ENCODE measurements around the gene UNC93B1.
"Not testable (repeated sequence)": the region's sequence is repeated elsewhere in the genome, so short reads cannot be mapped to it uniquely, and the experiment has no call there.

The UNC93B1 gene

DNA sequence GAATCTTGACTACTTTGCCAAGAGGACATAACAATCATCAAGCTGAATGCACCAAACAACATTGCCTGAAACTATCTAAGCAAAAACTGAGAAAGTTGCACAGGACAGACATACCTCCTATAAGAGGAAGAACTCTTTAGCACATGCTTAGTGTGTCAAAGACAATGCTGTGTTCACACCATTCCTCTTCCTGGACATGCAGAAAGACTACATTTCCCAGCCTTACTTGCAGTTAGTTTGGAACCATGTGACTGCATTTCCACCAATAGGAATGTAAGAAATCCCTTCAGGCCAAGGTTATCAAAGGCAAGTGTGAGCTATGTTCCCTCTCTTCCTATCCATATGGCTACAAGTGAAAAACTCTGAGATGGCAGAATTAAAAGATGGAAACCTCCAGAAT is 39.2 kb downstream of the UNC93B1 start:
- DNase-seq; in situ Hi-C loops (cut with MboI; ENCODE audit: low pct_unique_long_range_greater_than_20kb, low sequenced_read_pairs): not testable (repeated sequence)

GRCh38 chr11:67963879-67964278 is 40.0 kb downstream of the UNC93B1 start:
- DNase-seq; in situ Hi-C loops (cut with MboI; ENCODE audit: low pct_unique_long_range_greater_than_20kb, low sequenced_read_pairs): not testable (repeated sequence)

DNA sequence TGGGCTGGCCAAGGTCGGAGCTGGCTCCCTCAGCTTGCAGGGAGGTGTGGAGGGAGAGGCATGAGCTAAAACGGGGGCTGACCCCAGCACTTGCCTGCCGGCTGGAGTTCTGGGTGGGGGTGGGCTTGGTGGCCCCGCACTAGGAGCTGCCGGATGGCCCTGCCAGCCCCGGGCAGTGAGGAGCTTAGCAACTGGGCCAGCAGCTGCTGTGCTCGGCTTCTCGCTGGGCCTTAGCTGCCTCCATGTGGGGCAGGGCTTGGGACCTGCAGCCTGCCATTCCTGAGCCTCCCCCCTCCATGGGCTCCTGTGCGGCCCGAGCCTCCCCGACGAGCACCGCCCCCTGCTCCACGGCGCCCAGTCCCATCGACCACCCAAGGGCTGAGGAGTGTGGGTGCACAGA is 40.7 kb downstream of the UNC93B1 start:
- DNase-seq; in situ Hi-C loops (cut with MboI; ENCODE audit: low pct_unique_long_range_greater_than_20kb, low sequenced_read_pairs): not testable (repeated sequence)

DNA sequence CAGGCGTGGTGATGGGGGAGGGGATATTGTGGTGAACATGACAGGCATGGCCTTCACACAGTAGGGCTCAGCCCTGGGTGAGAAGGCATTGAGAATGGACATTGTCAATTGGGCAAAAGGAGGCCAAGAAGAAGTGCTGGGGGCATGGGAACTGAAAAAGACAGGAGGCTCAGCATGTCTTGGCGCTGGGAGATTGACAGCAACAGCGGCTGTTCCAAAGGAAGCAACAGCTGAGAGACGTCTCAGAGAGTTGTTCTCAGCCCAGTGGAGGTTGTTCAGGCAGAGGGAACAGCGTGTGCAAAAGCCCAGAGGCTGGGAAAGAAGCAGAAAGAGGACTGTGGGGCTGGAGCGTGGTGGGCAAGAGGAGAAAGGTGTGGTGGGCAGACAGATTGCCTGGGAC is 47.7 kb downstream of the UNC93B1 start:
- in situ Hi-C loops (cut with MboI; ENCODE audit: low pct_unique_long_range_greater_than_20kb, low sequenced_read_pairs); DNase-seq: not testable (repeated sequence)

GRCh38 chr11:67955461-67956007 is 48.4 kb downstream of the UNC93B1 start:
- in situ Hi-C loops (cut with MboI; ENCODE audit: low pct_unique_long_range_greater_than_20kb, low sequenced_read_pairs) = not testable (repeated sequence)
- DNase-seq = peak; percentile 73

DNA sequence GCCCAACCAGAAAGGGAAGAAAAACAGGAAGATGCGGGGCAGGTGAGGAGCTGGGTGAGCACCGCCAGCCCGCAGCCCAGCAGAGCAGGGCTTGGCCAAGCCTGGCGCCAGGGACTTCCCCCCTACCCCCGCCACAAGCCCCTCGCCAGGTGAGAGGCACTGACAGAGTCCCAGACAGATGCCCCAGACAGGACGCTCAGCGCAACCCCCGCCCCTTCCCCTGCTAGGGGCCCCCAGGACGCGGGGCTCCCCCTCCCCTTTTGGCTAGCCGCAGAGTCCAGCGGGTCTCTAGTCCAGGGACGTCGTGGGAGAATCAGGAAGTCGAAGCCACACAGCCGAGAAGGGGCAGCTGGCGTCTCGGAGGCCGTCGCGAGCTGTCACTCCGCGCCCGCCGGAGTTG is 48.9 kb downstream of the UNC93B1 start:
- DNase-seq; in situ Hi-C loops (cut with MboI; ENCODE audit: low pct_unique_long_range_greater_than_20kb, low sequenced_read_pairs): not testable (repeated sequence)

GRCh38 chr11:67954251-67954650 is 49.6 kb downstream of the UNC93B1 start:
- in situ Hi-C loops (cut with MboI; ENCODE audit: low pct_unique_long_range_greater_than_20kb, low sequenced_read_pairs) = not testable (repeated sequence)

DNA sequence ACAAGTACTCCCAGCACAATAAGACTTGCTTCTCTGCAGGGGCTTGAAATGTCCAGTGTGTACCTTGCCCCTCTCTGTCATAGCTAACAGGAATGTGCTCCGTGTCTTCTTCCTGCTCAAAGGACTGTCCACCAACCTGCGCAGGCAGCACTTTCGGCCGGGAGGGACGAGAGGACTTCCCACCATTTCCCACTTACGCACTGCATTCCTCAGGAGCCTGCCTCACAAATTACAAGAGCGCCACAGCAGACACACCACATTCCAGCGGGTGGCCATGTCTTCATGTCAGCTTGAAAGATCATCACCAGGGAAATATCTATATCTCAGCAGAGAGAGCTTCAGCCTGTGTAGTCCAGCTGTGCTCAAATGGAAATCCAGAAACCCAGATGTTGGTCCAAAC is 53.2 kb downstream of the UNC93B1 start:
- DNase-seq; in situ Hi-C loops (cut with MboI; ENCODE audit: low pct_unique_long_range_greater_than_20kb, low sequenced_read_pairs): not testable (repeated sequence)

More at GRCh38 chr11:67954251-67954650, 49.6 kb downstream of the UNC93B1 start:
- DNase-seq = not testable (repeated sequence)

GRCh38 chr11:67947785-67948184 is 56.1 kb downstream of the UNC93B1 start:
- DNase-seq; in situ Hi-C loops (cut with MboI; ENCODE audit: low pct_unique_long_range_greater_than_20kb, low sequenced_read_pairs): not testable (repeated sequence)

DNA sequence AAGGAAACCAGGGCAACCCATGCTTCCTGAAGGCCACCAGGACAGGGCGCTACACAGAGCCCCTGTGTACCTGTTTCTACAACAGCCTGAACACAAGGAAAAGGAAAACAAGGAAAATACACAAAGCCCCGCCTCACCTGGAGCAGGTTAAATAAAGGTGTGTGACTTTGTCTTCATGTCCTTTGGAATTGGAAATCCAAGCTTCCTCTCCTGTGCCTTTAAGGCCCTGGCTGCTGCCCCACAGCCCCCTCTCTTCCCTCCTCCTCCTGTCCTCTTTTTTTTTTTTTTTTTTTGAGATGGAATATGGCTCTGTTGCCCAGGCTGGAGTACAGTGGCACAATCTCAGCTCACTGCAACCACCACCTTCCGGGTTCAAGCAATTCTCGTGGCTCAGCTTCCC is 57.5 kb downstream of the UNC93B1 start:
- in situ Hi-C loops (cut with MboI; ENCODE audit: low pct_unique_long_range_greater_than_20kb, low sequenced_read_pairs); DNase-seq: not testable (repeated sequence)

DNA sequence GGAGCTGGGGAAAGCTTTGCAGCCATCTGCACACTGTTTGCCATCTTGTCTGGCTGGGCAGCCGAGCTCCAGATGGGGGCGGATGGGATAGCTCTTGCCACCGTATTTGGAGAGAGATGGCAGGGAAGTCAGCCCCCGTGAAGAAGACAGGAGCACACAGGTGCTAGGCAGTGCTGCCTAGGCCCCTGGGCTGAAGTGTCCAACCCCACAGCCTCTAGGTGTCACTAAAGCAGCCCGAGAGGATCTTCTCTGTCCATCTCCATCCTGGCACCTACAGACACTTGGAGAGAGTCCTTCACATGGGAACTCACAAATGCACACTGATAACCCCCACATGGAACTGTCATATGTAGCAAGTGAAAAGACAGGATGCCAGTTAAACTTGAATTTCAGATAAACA is 60.5 kb downstream of the UNC93B1 start:
- in situ Hi-C loops (cut with MboI; ENCODE audit: low pct_unique_long_range_greater_than_20kb, low sequenced_read_pairs); DNase-seq: not testable (repeated sequence)

Measured in KBM-7 (cell line).